ENCODE measurements around the gene BTBD6. TPM values are rescaled to one million over a fixed set of nuclear protein-coding genes. Genes with fewer than 3 reads are reported as not detected.
"Not testable (repeated sequence)": the region's sequence is repeated elsewhere in the genome, so short reads cannot be mapped to it uniquely, and the experiment has no call there.

The BTBD6 gene
- total RNA-seq, 2 experiments from 2014 or later: 36.9 to 37.6 TPM

- no peak for ATAC-seq (ENCODE audit: poor library complexity)
- POLR2A ChIA-PET: no interaction called here
- Histone ChIP-seq H3K36me3 (ENCODE audit: insufficient read depth, low read length) (peaks cover 10% of the 10 kb centered on the region), H3K9me3 (ENCODE audit: control insufficient read depth in 1 of 2, insufficient read depth in 1 of 2, low read length in 2 of 2) (no peaks in the 10 kb centered on the region), H3K27me3 (ENCODE audit: control insufficient read depth in 1 of 2, insufficient read depth in 2 of 2, low read length in 2 of 2) (no peaks in the 10 kb centered on the region), H3K27ac (ENCODE audit: low read depth in 1 of 2, low read length in 2 of 2) (no peak overlapping the region), H3K4me1 (ENCODE audit: insufficient read depth, low read length) (no peaks in the 10 kb centered on the region), H3K4me3 (ENCODE audit: low read length) (no peak overlapping the region)
- H3K4me3 Mint-ChIP-seq: no peak overlapping the region
- TF ChIP-seq CTCF (IDR thresholded peaks at IDR 0.05): no peak
- H3K36me3 Mint-ChIP-seq (ENCODE audit: low read depth): peaks cover 5% of the 10 kb centered on the region
- H3K4me1 Mint-ChIP-seq (ENCODE audit: low read depth): no peaks in the 10 kb centered on the region
- DNase-seq: no peak
- CTCF ChIA-PET: interaction anchor here (1.1 kb wide), 1 partner anchor 20 kb away, joined by 3 read pairs; no protein-coding TSS in a partner anchor
- no peaks in the 10 kb centered on the region for H3K27me3 Mint-ChIP-seq
- H3K27ac Mint-ChIP-seq: no peak overlapping the region
- intact Hi-C loops (cut with DNase I, micrococcal nuclease): no loop called here
- no peaks in the 10 kb centered on the region for H3K9me3 Mint-ChIP-seq
These were observed 27.1 kb downstream of the BTBD6 start for GRCh38 chr14:105275267-105275946.

- H3K4me1 ChIP-seq (ENCODE audit: insufficient read depth, low read length); DNase-seq; H3K9me3 ChIP-seq (ENCODE audit: control insufficient read depth in 1 of 2, insufficient read depth in 1 of 2, low read length in 2 of 2); H3K4me3 ChIP-seq (ENCODE audit: low read length); H3K27me3 ChIP-seq (ENCODE audit: control insufficient read depth in 1 of 2, insufficient read depth in 2 of 2, low read length in 2 of 2); intact Hi-C loops (cut with DNase I, micrococcal nuclease); H3K27ac ChIP-seq (ENCODE audit: low read depth in 1 of 2, low read length in 2 of 2); ATAC-seq (ENCODE audit: poor library complexity); H3K9me3 Mint-ChIP-seq; H3K27ac Mint-ChIP-seq; H3K27me3 Mint-ChIP-seq; H3K36me3 Mint-ChIP-seq (ENCODE audit: low read depth); H3K4me3 Mint-ChIP-seq; POLR2A ChIA-PET; CTCF ChIA-PET: not testable (repeated sequence)
- H3K4me1 Mint-ChIP-seq (ENCODE audit: low read depth): peaks cover 10% of the 10 kb centered on the region
- peaks cover 12% of the 10 kb centered on the region for H3K36me3 ChIP-seq (ENCODE audit: insufficient read depth, low read length)
These were observed 29.1 kb downstream of the BTBD6 start for GRCh38 chr14:105277448-105277847.

GRCh38 chr14:105279642-105280361 is 31.5 kb downstream of the BTBD6 start:
- H3K27me3 Mint-ChIP-seq: no peaks in the 10 kb centered on the region
- no peak overlapping the region for H3K4me3 Mint-ChIP-seq
- peaks cover 23% of the 10 kb centered on the region for H3K36me3 Mint-ChIP-seq (ENCODE audit: low read depth)
- Histone ChIP-seq H3K36me3 (ENCODE audit: insufficient read depth, low read length) (peaks cover 12% of the 10 kb centered on the region), H3K4me1 (ENCODE audit: insufficient read depth, low read length) (peaks cover 23% of the 10 kb centered on the region), H3K4me3 (ENCODE audit: low read length) (no peak overlapping the region), H3K9me3 (ENCODE audit: control insufficient read depth in 1 of 2, insufficient read depth in 1 of 2, low read length in 2 of 2) (no peaks in the 10 kb centered on the region), H3K27ac (ENCODE audit: low read depth in 1 of 2, low read length in 2 of 2) (no peak overlapping the region), H3K27me3 (ENCODE audit: control insufficient read depth in 1 of 2, insufficient read depth in 2 of 2, low read length in 2 of 2) (no peaks in the 10 kb centered on the region)
- H3K4me1 Mint-ChIP-seq (ENCODE audit: low read depth): peaks cover 25% of the 10 kb centered on the region
- ATAC-seq (ENCODE audit: poor library complexity): no peak
- DNase-seq: no peak
- no peaks in the 10 kb centered on the region for H3K9me3 Mint-ChIP-seq
- intact Hi-C loops (cut with DNase I, micrococcal nuclease): loop anchor here in 1 of 2 experiments (5.0 kb wide), 1 partner anchor 78 kb away; no protein-coding TSS in a partner anchor
- POLR2A ChIA-PET: interaction anchor here (1.0 kb wide), 1 partner anchor 193 kb away, joined by 3 read pairs; no protein-coding TSS in a partner anchor
- CTCF ChIA-PET: no interaction called here
- no peak for TF ChIP-seq CTCF (IDR thresholded peaks at IDR 0.05)
- H3K27ac Mint-ChIP-seq: no peak overlapping the region
